ENCODE measurements around the gene PKP1. TPM values are rescaled to one million over a fixed set of nuclear protein-coding genes. Genes with fewer than 3 reads are reported as not detected.

PKP1 gene
- total and polyA plus RNA-seq, 8 donors, result 0.17 to 2.8 (median 0.20) TPM

DNA sequence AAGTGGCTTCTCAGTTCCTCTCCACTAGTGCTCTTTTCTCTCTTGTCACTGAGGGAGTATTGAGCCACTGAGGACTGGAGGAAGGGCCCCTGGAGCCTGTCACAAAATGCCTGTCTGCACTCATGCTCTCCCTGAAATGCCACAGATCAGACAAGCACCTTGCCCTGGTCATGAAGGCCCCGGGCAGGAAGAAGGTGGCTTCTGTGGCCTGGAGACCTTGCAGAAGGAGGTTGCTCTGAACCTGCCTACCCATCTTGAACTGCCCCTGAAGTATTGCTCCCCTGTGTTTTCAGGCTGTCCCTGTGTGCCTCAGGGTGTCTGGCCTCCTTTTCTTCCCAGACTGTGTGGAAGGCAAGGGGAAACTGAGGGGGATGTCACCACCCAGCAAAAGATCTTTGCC lies 3.1 kb downstream of the PKP1 start:
- DNase-seq (no peak), ATAC-seq (no peak)
- intact Hi-C loops (cut with DNase I), result no loop called here
- peaks cover 21 to 44% of the 10 kb centered on the region in 2 donors for H3K27me3 ChIP-seq
- H3K27ac ChIP-seq, result no peak overlapping the region
- H3K4me3 ChIP-seq, result no peak overlapping the region
- no peaks in the 10 kb centered on the region for H3K9me3 ChIP-seq
- no peaks in the 10 kb centered on the region for H3K36me3 ChIP-seq
- TF ChIP-seq CTCF (IDR thresholded peaks at IDR 0.05), result no peak
- H3K4me1 ChIP-seq, result peaks cover 4 to 7% of the 10 kb centered on the region in 2 donors

GRCh38 chr1:201288007-201288406 lies 4.7 kb downstream of the PKP1 start:
- Histone ChIP-seq H3K9me3 (no peaks in the 10 kb centered on the region), H3K4me3 (no peak overlapping the region), H3K4me1 (peaks cover 4 to 7% of the 10 kb centered on the region in 2 donors), H3K36me3 (no peaks in the 10 kb centered on the region), H3K27ac (no peak overlapping the region), H3K27me3 (peaks cover 13 to 29% of the 10 kb centered on the region in 2 donors)
- ATAC-seq (no peak), DNase-seq (no peak)
- intact Hi-C loops (cut with DNase I), result no loop called here
- TF ChIP-seq CTCF (IDR thresholded peaks at IDR 0.05), result no peak

- Histone ChIP-seq H3K9me3 (no peaks in the 10 kb centered on the region), H3K27me3 (peaks cover 6 to 22% of the 10 kb centered on the region in 2 donors), H3K4me1 (peaks cover under 1% of the 10 kb centered on the region in 2 donors), H3K4me3 (no peak overlapping the region), H3K36me3 (no peaks in the 10 kb centered on the region), H3K27ac (no peak overlapping the region)
- DNase-seq (peak in 1 of 4 donors; percentile 61), ATAC-seq (peak; percentile 69)
- intact Hi-C loops (cut with DNase I), result no loop called here
- no peak for TF ChIP-seq CTCF (IDR thresholded peaks at IDR 0.05)
Observed at GRCh38 chr1:201288765-201289164, 5.5 kb downstream of the PKP1 start.

DNA sequence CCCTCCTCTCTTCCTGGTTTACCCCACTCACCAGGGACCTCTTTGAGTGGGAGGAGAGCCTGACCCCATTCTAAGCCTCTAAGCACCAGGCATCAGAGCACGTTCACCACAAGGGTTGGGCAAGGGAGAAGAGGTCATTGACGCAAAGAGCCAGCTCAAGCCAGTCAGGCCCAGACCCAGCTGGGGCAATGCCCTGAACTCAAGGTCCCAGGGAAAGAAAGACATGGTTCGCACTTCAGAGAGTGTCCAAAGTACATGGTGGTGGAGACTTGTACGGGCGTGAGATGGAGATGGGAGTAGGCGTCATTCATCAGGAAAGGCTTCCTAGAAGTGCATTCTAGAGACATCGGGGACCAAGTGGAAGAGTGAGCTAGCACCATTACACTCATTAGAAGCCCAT lies 7.2 kb downstream of the PKP1 start:
- no peak for TF ChIP-seq CTCF (IDR thresholded peaks at IDR 0.05)
- H3K4me1 ChIP-seq, result no peaks in the 10 kb centered on the region
- peaks cover 0 to 12% of the 10 kb centered on the region in 2 donors for H3K27me3 ChIP-seq
- intact Hi-C loops (cut with DNase I), result no loop called here
- ATAC-seq, result no peak
- no peaks in the 10 kb centered on the region for H3K9me3 ChIP-seq
- no peak overlapping the region for H3K4me3 ChIP-seq
- no peak overlapping the region for H3K27ac ChIP-seq
- no peak for DNase-seq
- H3K36me3 ChIP-seq, result no peaks in the 10 kb centered on the region

- no peak for TF ChIP-seq CTCF (IDR thresholded peaks at IDR 0.05)
- Histone ChIP-seq H3K27ac (no peak overlapping the region), H3K4me1 (no peaks in the 10 kb centered on the region), H3K4me3 (no peak overlapping the region), H3K27me3 (peaks cover 0 to 6% of the 10 kb centered on the region in 2 donors), H3K9me3 (no peaks in the 10 kb centered on the region), H3K36me3 (no peaks in the 10 kb centered on the region)
- intact Hi-C loops (cut with DNase I), result no loop called here
- DNase-seq (no peak), ATAC-seq (no peak)
Observed at GRCh38 chr1:201291916-201292315, 8.6 kb downstream of the PKP1 start.

Measured in left lung (tissue), 10 donors.